C4-2B (cell line): ENCODE results near the gene PCDHA4.
"Not testable (repeated sequence)": the region's sequence is repeated elsewhere in the genome, so short reads cannot be mapped to it uniquely, and the experiment has no call there.

Experiments
- CTCF ChIP-seq: fragments of 450-650 bp; conservative IDR thresholded peaks from 2 replicates; pipeline ENCODE4 v1.5.1; 2017; ENCODE audit warnings: mild to moderate bottlenecking
- ZFX ChIP-seq: fragments of 450-650 bp; IDR thresholded peaks from 2 replicates; pipeline ENCODE4 v1.6.1; 2017

- TF ChIP-seq CTCF, ZFX: not testable (repeated sequence)
Measured at GRCh38 chr5:140822969-140823368, 16.1 kb downstream of the PCDHA4 start.
